Panc1 (cell line): ENCODE data around the gene KRT85. TPM values are rescaled to one million over a fixed set of nuclear protein-coding genes. Genes with fewer than 3 reads are reported as not detected.

Experiments used
- ATAC-seq: fragments of 200-7000 bp; cut with Tn5 transposase; 2 replicates; pipeline ENCODE4 v1.9.1; 2020; ENCODE audit warnings: mild to moderate bottlenecking, moderate library complexity
- BruUV-seq: library from RNA; stranded (reverse); fragments of 400-500 nt; replicated peaks from 2 replicates; lab custom pipeline; 2021; lab: Mats Ljungman, UMichigan
- CTCF ChIA-PET: fragments of 300-600 bp; sonication (Branson Sonifier 250); formaldehyde crosslinking; loops from one replicate; lab custom pipeline; 2022; ENCODE audit warnings: antibody characterized with exemption; lab: Charles Lee
- POLR2A ChIA-PET: fragments of 300-600 bp; sonication (Branson Sonifier 250); formaldehyde crosslinking; loops from one replicate; lab custom pipeline; 2022; ENCODE audit warnings: antibody characterized with exemption; lab: Charles Lee
- DNase-seq: peaks from one replicate; pipeline ENCODE4 v3.0.0-alpha.2; 2010; ENCODE audit warnings: low read depth, low spot score
- H3K27ac ChIP-seq: 2 replicates; pipeline ENCODE4 v1.5.1; 2011; ENCODE audit warnings: mild to moderate bottlenecking, low read length, inconsistent platforms
- H3K27me3 ChIP-seq: fragments of 200-500 bp; sonication (Bioruptor generic); 2 replicates; pipeline ENCODE4 v1.6.0; 2014; ENCODE audit warnings: low read length, inconsistent platforms; ENCODE audit not compliant: control insufficient read depth, insufficient read depth
- H3K36me3 ChIP-seq: fragments of 200-500 bp; sonication (Bioruptor generic); 2 replicates; pipeline ENCODE4 v1.5.1; 2014; ENCODE audit warnings: inconsistent platforms, mild to moderate bottlenecking, low read length, moderate library complexity; ENCODE audit not compliant: control insufficient read depth, insufficient read depth
- H3K4me1 ChIP-seq: 2 replicates; pipeline ENCODE4 v1.5.1; 2011; ENCODE audit warnings: inconsistent platforms, mild to moderate bottlenecking, low read length, moderate library complexity; ENCODE audit not compliant: control insufficient read depth, insufficient read depth
- H3K4me3 ChIP-seq, 2 experiments: 2 replicates each; pipeline ENCODE4 v1.5.1; 2011 to 2012; ENCODE audit warnings: low read depth in 2 of 2, low read length in 2 of 2, mild to moderate bottlenecking in 2 of 2, inconsistent platforms in 1 of 2, moderate library complexity in 1 of 2
- H3K9me3 ChIP-seq: fragments of 200-500 bp; sonication (Bioruptor generic); 2 replicates; pipeline ENCODE4 v1.5.1; 2014; ENCODE audit warnings: low read depth, mild to moderate bottlenecking, inconsistent platforms, low read length, moderate library complexity; ENCODE audit not compliant: control insufficient read depth, insufficient read depth
- POLR2AphosphoS5 ChIP-seq: IDR thresholded peaks from 2 replicates; pipeline ENCODE4 v1.6.1; 2012; ENCODE audit warnings: mild to moderate bottlenecking, low read depth, low read length, moderate library complexity
- SIN3A ChIP-seq: IDR thresholded peaks from 2 replicates; pipeline ENCODE4 v1.6.1; 2012; ENCODE audit warnings: low read depth, mild to moderate bottlenecking, low read length, moderate library complexity, borderline replicate concordance; ENCODE audit not compliant: insufficient read depth
- TCF7L2 ChIP-seq: IDR thresholded peaks from 2 replicates; pipeline ENCODE4 v1.6.1; 2011; ENCODE audit warnings: mild to moderate bottlenecking, low read depth, low read length, inconsistent platforms
- in situ Hi-C: cut with HindIII; loops from 2 replicates; pipeline ENCODE4 v1.10.0; 2016; ENCODE audit warnings: low sequenced_read_pairs, low pct_unique_long_range_greater_than_20kb
- intact Hi-C: fragments of 100-400 bp; cut with micrococcal nuclease; formaldehyde crosslinking; loops from one replicate; pipeline ENCODE4 v1.10.0; 2022; ENCODE audit not compliant: unreplicated experiment
- total RNA-seq: library from RNA; stranded (reverse); gene quantifications from one replicate; pipeline ENCODE4 v1.2.1, GENCODE V29; 2021; ENCODE audit not compliant: unreplicated experiment
- TF ChIP-seq, protein P1 (sequence below): fragments of 450-650 bp; IDR thresholded peaks from 2 replicates; pipeline ENCODE4 v1.5.1; 2017; ENCODE audit warnings: mild to moderate bottlenecking
- TF ChIP-seq, protein P2 (sequence below), 2 experiments: IDR thresholded peaks; 2 replicates each; pipeline ENCODE4 v1.6.1; 2011 to 2012; ENCODE audit warnings: low read depth in 2 of 2, control low read depth in 1 of 2, low read length in 1 of 2, mild to moderate bottlenecking in 1 of 2, moderate library complexity in 1 of 2; ENCODE audit not compliant: insufficient read depth in 1 of 2

KRT85 gene
- total RNA-seq, 1 experiment from 2014 or later = not detected

DNA sequence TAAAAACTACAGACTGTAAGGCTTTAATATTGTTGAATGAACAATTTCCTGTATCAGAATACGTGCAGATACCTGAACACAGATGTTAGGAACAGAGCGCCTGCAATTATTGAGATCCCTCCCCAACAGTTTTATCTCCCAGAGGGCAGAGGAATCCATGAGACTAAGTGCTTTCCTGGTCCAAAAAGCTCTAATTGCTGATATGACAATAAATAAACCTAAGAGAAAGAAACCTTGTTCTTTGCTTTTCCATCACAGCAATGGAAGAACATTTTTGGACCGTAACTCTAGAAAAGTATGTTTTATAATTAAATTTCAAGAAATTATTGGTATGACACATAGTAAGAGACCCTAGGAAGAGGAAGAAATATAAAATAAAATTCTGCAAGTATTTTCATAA is 33.1 kb downstream of the KRT85 start:
- POLR2A ChIA-PET = no interaction called here
- in situ Hi-C loops = no loop called here
- ATAC-seq = no peak

GRCh38 chr12:52333321-52333720 is 34.0 kb downstream of the KRT85 start:
- Histone ChIP-seq H3K4me1 (no peaks in the 10 kb centered on the region), H3K27ac (no peak overlapping the region), H3K36me3 (no peaks in the 10 kb centered on the region), H3K4me3 (no peak overlapping the region), H3K9me3 (no peaks in the 10 kb centered on the region), H3K27me3 (no peaks in the 10 kb centered on the region)
- TF ChIP-seq SIN3A (no peak), TCF7L2 (no peak), POLR2AphosphoS5 (no peak)
- TF ChIP-seq, protein P1, sequence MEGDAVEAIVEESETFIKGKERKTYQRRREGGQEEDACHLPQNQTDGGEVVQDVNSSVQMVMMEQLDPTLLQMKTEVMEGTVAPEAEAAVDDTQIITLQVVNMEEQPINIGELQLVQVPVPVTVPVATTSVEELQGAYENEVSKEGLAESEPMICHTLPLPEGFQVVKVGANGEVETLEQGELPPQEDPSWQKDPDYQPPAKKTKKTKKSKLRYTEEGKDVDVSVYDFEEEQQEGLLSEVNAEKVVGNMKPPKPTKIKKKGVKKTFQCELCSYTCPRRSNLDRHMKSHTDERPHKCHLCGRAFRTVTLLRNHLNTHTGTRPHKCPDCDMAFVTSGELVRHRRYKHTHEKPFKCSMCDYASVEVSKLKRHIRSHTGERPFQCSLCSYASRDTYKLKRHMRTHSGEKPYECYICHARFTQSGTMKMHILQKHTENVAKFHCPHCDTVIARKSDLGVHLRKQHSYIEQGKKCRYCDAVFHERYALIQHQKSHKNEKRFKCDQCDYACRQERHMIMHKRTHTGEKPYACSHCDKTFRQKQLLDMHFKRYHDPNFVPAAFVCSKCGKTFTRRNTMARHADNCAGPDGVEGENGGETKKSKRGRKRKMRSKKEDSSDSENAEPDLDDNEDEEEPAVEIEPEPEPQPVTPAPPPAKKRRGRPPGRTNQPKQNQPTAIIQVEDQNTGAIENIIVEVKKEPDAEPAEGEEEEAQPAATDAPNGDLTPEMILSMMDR = no peak
- TF ChIP-seq, protein P2, sequence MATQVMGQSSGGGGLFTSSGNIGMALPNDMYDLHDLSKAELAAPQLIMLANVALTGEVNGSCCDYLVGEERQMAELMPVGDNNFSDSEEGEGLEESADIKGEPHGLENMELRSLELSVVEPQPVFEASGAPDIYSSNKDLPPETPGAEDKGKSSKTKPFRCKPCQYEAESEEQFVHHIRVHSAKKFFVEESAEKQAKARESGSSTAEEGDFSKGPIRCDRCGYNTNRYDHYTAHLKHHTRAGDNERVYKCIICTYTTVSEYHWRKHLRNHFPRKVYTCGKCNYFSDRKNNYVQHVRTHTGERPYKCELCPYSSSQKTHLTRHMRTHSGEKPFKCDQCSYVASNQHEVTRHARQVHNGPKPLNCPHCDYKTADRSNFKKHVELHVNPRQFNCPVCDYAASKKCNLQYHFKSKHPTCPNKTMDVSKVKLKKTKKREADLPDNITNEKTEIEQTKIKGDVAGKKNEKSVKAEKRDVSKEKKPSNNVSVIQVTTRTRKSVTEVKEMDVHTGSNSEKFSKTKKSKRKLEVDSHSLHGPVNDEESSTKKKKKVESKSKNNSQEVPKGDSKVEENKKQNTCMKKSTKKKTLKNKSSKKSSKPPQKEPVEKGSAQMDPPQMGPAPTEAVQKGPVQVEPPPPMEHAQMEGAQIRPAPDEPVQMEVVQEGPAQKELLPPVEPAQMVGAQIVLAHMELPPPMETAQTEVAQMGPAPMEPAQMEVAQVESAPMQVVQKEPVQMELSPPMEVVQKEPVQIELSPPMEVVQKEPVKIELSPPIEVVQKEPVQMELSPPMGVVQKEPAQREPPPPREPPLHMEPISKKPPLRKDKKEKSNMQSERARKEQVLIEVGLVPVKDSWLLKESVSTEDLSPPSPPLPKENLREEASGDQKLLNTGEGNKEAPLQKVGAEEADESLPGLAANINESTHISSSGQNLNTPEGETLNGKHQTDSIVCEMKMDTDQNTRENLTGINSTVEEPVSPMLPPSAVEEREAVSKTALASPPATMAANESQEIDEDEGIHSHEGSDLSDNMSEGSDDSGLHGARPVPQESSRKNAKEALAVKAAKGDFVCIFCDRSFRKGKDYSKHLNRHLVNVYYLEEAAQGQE (IDR thresholded peaks at IDR 0.05; ENCODE audit: insufficient read depth in 1 of 2, low read depth in 2 of 2, low read length in 1 of 2) = no peak
- BruUV-seq = no TSS peak
- intact Hi-C loops = no loop called here
- in situ Hi-C loops = no loop called here
- DNase-seq = no peak
- ChIA-PET POLR2A (no interaction called here), CTCF (interaction anchor here (0.5 to 1.1 kb wide), 2 partner anchors 9 to 533 kb away, joined by 3 to 4 read pairs; no protein-coding TSS in a partner anchor)
- no peak for ATAC-seq

More for the DNA sequence above, 33.1 kb downstream of the KRT85 start:
- DNase-seq = no peak
- TF ChIP-seq, protein P2 (IDR thresholded peaks at IDR 0.05; ENCODE audit: insufficient read depth in 1 of 2, low read depth in 2 of 2, low read length in 1 of 2) = no peak
- TF ChIP-seq, protein P1 = no peak
- intact Hi-C loops = no loop called here
- no peaks in the 10 kb centered on the region for H3K36me3 ChIP-seq
- H3K4me1 ChIP-seq = no peaks in the 10 kb centered on the region
- no TSS peak for BruUV-seq
- no peaks in the 10 kb centered on the region for H3K9me3 ChIP-seq
- CTCF ChIA-PET = no interaction called here
- H3K27ac ChIP-seq = no peak overlapping the region
- H3K4me3 ChIP-seq = no peak overlapping the region
- H3K27me3 ChIP-seq = no peaks in the 10 kb centered on the region
